Breast epithelium (tissue), 3 donors: Measurements from ENCODE around the gene ZBTB24.

Experiments
- POLR2A ChIP-seq: fragments of 450-650 bp; IDR thresholded peaks from one replicate; pipeline ENCODE4 v1.6.1; 2016; ENCODE audit warnings: antibody characterized with exemption, mild to moderate bottlenecking, moderate library complexity
- POLR2AphosphoS5 ChIP-seq, 3 donors: sonication (generic); formaldehyde crosslinking; IDR thresholded peaks; one replicate each; pipeline ENCODE4 v1.6.1; 2017; ENCODE audit warnings: antibody characterized with exemption in 3 of 3
- TF ChIP-seq, protein P1 (sequence below), 3 donors: fragments of 450-650 bp; IDR thresholded peaks; one replicate each; pipeline ENCODE4 v1.5.1; 2016 to 2017; ENCODE audit warnings: antibody characterized with exemption in 3 of 3, mild to moderate bottlenecking in 3 of 3, moderate library complexity in 3 of 3

DNA sequence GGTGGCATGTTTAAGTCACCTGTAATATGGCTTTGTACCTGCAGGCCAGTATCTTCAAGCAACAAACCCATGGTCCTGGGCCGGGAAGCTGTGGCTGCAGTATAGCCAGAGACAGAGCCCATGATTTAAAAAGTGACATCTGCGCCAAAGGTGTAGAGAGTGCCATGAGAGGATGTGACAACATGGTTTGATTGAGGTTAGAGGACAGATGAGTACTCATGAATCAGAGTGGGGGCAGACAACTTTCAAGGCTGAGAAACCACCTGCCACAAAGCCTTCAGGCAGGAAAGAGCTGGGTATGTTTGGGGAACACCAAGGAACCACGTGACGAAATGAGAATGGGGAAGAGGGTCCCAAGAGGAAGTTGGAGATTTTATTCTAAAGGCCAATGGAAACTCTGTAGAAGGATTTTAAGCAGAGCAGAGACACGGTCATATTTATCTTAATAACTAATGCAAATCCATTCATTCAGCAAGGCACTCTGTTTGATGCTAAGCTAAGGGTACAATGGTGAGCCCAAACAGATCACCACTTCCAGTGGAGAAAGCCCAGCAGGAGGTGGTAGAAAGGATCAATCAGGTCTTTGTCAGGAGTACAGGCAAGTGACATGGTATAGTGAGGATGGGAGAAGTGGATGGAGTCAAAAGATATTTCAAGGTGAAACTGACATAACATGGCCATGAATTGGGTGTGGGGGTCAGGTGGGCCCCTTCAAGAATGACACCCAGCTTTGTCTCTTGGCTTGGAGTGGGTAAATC is 24.1 kb downstream of the ZBTB24 start:
- TF ChIP-seq, protein P1, sequence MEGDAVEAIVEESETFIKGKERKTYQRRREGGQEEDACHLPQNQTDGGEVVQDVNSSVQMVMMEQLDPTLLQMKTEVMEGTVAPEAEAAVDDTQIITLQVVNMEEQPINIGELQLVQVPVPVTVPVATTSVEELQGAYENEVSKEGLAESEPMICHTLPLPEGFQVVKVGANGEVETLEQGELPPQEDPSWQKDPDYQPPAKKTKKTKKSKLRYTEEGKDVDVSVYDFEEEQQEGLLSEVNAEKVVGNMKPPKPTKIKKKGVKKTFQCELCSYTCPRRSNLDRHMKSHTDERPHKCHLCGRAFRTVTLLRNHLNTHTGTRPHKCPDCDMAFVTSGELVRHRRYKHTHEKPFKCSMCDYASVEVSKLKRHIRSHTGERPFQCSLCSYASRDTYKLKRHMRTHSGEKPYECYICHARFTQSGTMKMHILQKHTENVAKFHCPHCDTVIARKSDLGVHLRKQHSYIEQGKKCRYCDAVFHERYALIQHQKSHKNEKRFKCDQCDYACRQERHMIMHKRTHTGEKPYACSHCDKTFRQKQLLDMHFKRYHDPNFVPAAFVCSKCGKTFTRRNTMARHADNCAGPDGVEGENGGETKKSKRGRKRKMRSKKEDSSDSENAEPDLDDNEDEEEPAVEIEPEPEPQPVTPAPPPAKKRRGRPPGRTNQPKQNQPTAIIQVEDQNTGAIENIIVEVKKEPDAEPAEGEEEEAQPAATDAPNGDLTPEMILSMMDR (IDR thresholded peaks at IDR 0.05): no peak
- TF ChIP-seq POLR2AphosphoS5 (IDR thresholded peaks at IDR 0.05): no peak
- no peak for TF ChIP-seq POLR2A
